ENCODE results near the gene MCM3AP. TPM values are rescaled to one million over a fixed set of nuclear protein-coding genes. Genes with fewer than 3 reads are reported as not detected.

MCM3AP gene
- polyA plus RNA-seq, 6 donors from 2014 or later: 16.3 to 57.9 (median 38.9) TPM

GRCh38 chr21:46299167-46299566, 13.8 kb upstream of the MCM3AP start:
- no peak for ATAC-seq (ENCODE audit: low read depth in 2 of 2)
- Mint-ChIP-seq H3K4me1 (peaks cover 15 to 23% (median 20%) of the 10 kb centered on the region in 3 donors), H3K27ac (no peak overlapping the region), H3K9me3 (peaks cover 0 to 2% (median 0%) of the 10 kb centered on the region in 7 donors), H3K4me3 (peak overlapping the region in 4 of 8 donors; percentile 33 to 82 (median 70)), H3K27me3 (no peaks in the 10 kb centered on the region), H3K36me3 (no peaks in the 10 kb centered on the region)
- DNase-seq: no peak

- no peaks in the 10 kb centered on the region for H3K36me3 Mint-ChIP-seq
- ATAC-seq (ENCODE audit: low read depth in 2 of 2) (peak; percentile 22), DNase-seq (no peak)
- H3K4me1 Mint-ChIP-seq: peaks cover 15 to 23% (median 20%) of the 10 kb centered on the region in 3 donors
- H3K9me3 Mint-ChIP-seq: peaks cover 0 to 2% (median 0%) of the 10 kb centered on the region in 7 donors
- H3K27me3 Mint-ChIP-seq: no peaks in the 10 kb centered on the region
- H3K4me3 Mint-ChIP-seq: peak overlapping the region; percentile 73 to 90 (median 79)
- peak overlapping the region in 4 of 6 donors; percentile 64 to 93 (median 86) for H3K27ac Mint-ChIP-seq
Observed at GRCh38 chr21:46297338-46298271, 12.2 kb upstream of the MCM3AP start.

- Mint-ChIP-seq H3K36me3 (no peaks in the 10 kb centered on the region), H3K4me1 (peaks cover 15 to 25% (median 20%) of the 10 kb centered on the region in 3 donors), H3K4me3 (peak overlapping the region in 7 of 8 donors; percentile 73 to 90 (median 79)), H3K27ac (peak overlapping the region in 4 of 6 donors; percentile 12 to 75 (median 58)), H3K9me3 (peaks cover 0 to 2% (median 0%) of the 10 kb centered on the region in 7 donors), H3K27me3 (no peaks in the 10 kb centered on the region)
- DNase-seq: no peak
- ATAC-seq (ENCODE audit: low read depth in 2 of 2): peak; percentile 95 to 97
Observed at GRCh38 chr21:46295996-46296752, 10.8 kb upstream of the MCM3AP start.

GRCh38 chr21:46295177-46295770, 9.9 kb upstream of the MCM3AP start:
- no peaks in the 10 kb centered on the region for H3K27me3 Mint-ChIP-seq
- DNase-seq: no peak
- H3K27ac Mint-ChIP-seq: peak overlapping the region in 1 of 6 donors; percentile 54
- H3K4me3 Mint-ChIP-seq: peak overlapping the region in 3 of 8 donors; percentile 19 to 77 (median 20)
- peaks cover 15 to 33% (median 20%) of the 10 kb centered on the region in 3 donors for H3K4me1 Mint-ChIP-seq
- H3K9me3 Mint-ChIP-seq: peaks cover 0 to 2% (median 0%) of the 10 kb centered on the region in 7 donors
- H3K36me3 Mint-ChIP-seq: no peaks in the 10 kb centered on the region
- no peak for ATAC-seq (ENCODE audit: low read depth in 2 of 2)

- H3K27ac Mint-ChIP-seq: no peak overlapping the region
- DNase-seq (no peak), ATAC-seq (ENCODE audit: low read depth in 2 of 2) (no peak)
- peaks cover 0 to 2% (median 0%) of the 10 kb centered on the region in 7 donors for H3K9me3 Mint-ChIP-seq
- peaks cover 17 to 38% (median 23%) of the 10 kb centered on the region in 3 donors for H3K4me1 Mint-ChIP-seq
- H3K4me3 Mint-ChIP-seq: peak overlapping the region in 2 of 8 donors; percentile 16 to 19
- no peaks in the 10 kb centered on the region for H3K36me3 Mint-ChIP-seq
- H3K27me3 Mint-ChIP-seq: no peaks in the 10 kb centered on the region
Observed at GRCh38 chr21:46294647-46295176, 9.3 kb upstream of the MCM3AP start.

- no peak for DNase-seq
- no peak for ATAC-seq (ENCODE audit: low read depth in 2 of 2)
Observed at GRCh38 chr21:46291561-46291960, 6.2 kb upstream of the MCM3AP start.

GRCh38 chr21:46289655-46290179, 4.3 kb upstream of the MCM3AP start:
- H3K4me3 Mint-ChIP-seq: peak overlapping the region in 4 of 8 donors; percentile 9 to 74 (median 42)
- H3K36me3 Mint-ChIP-seq: peaks cover 0 to 5% of the 10 kb centered on the region in 2 donors
- DNase-seq (no peak), ATAC-seq (ENCODE audit: low read depth in 2 of 2) (no peak)
- peaks cover 26 to 48% (median 29%) of the 10 kb centered on the region in 3 donors for H3K4me1 Mint-ChIP-seq
- H3K9me3 Mint-ChIP-seq: peaks cover 0 to 2% (median 0%) of the 10 kb centered on the region in 7 donors
- H3K27ac Mint-ChIP-seq: no peak overlapping the region
- no peaks in the 10 kb centered on the region for H3K27me3 Mint-ChIP-seq

More at GRCh38 chr21:46291561-46291960, 6.2 kb upstream of the MCM3AP start:
- Mint-ChIP-seq H3K4me1 (peaks cover 27 to 49% (median 31%) of the 10 kb centered on the region in 3 donors), H3K27me3 (no peaks in the 10 kb centered on the region), H3K4me3 (peak overlapping the region in 2 of 8 donors; percentile 15 to 25), H3K36me3 (peaks cover 0 to 4% of the 10 kb centered on the region in 2 donors), H3K9me3 (peaks cover 0 to 2% (median 0%) of the 10 kb centered on the region in 7 donors), H3K27ac (peak overlapping the region in 2 of 6 donors; percentile 56 to 70)

- peak overlapping the region in 5 of 8 donors; percentile 88 to 100 (median 96) for H3K4me3 Mint-ChIP-seq
- H3K4me1 Mint-ChIP-seq: peaks cover 33 to 64% (median 45%) of the 10 kb centered on the region in 3 donors
- H3K27me3 Mint-ChIP-seq: no peaks in the 10 kb centered on the region
Observed at GRCh38 chr21:46287541-46287940, 2.1 kb upstream of the MCM3AP start.

GRCh38 chr21:46286648-46287002, 1.2 kb upstream of the MCM3AP start:
- peak overlapping the region; percentile 88 to 100 (median 98) for H3K4me3 Mint-ChIP-seq
- H3K36me3 Mint-ChIP-seq: peaks cover 0 to 9% of the 10 kb centered on the region in 2 donors
- peaks cover 0 to 2% (median 0%) of the 10 kb centered on the region in 7 donors for H3K9me3 Mint-ChIP-seq
- ATAC-seq (ENCODE audit: low read depth in 2 of 2): no peak
- no peak for DNase-seq
- peaks cover 33 to 64% (median 45%) of the 10 kb centered on the region in 3 donors for H3K4me1 Mint-ChIP-seq
- peak overlapping the region; percentile 92 to 99 (median 98) for H3K27ac Mint-ChIP-seq
- H3K27me3 Mint-ChIP-seq: no peaks in the 10 kb centered on the region

More at GRCh38 chr21:46287541-46287940, 2.1 kb upstream of the MCM3AP start:
- peak overlapping the region in 2 of 6 donors; percentile 3 to 92 for H3K27ac Mint-ChIP-seq
- DNase-seq: no peak
- H3K36me3 Mint-ChIP-seq: peaks cover 0 to 9% of the 10 kb centered on the region in 2 donors
- H3K9me3 Mint-ChIP-seq: peaks cover 0 to 2% (median 0%) of the 10 kb centered on the region in 7 donors
- no peak for ATAC-seq (ENCODE audit: low read depth in 2 of 2)

- ATAC-seq (ENCODE audit: low read depth in 2 of 2) (peak; percentile 88 to 91), DNase-seq (peak; percentile 81)
- H3K36me3 Mint-ChIP-seq: peaks cover 0 to 9% of the 10 kb centered on the region in 2 donors
- H3K4me1 Mint-ChIP-seq: peaks cover 37 to 63% (median 45%) of the 10 kb centered on the region in 3 donors
- H3K27me3 Mint-ChIP-seq: no peaks in the 10 kb centered on the region
- H3K27ac Mint-ChIP-seq: peak within 1 kb of the TSS; percentile 92 to 99 (median 98)
- no peaks in the 10 kb centered on the region for H3K9me3 Mint-ChIP-seq
- H3K4me3 Mint-ChIP-seq: peak within 1 kb of the TSS; percentile 88 to 100 (median 98)
Observed at GRCh38 chr21:46285761-46286647, 593 bp upstream of the MCM3AP start, which contains the start of gene YBEY. Gene YBEY (plus strand): TSS chr21:46286342. CDS start chr21:46286914, 572 bp downstream.

- no peaks in the 10 kb centered on the region for H3K9me3 Mint-ChIP-seq
- H3K27ac Mint-ChIP-seq: peak overlapping the region in 1 of 6 donors; percentile 92
- H3K36me3 Mint-ChIP-seq: peaks cover 0 to 13% of the 10 kb centered on the region in 2 donors
- peaks cover 34 to 56% (median 46%) of the 10 kb centered on the region in 3 donors for H3K4me1 Mint-ChIP-seq
- DNase-seq: no peak
- H3K4me3 Mint-ChIP-seq: peak overlapping the region; percentile 80 to 100 (median 90)
- H3K27me3 Mint-ChIP-seq: no peaks in the 10 kb centered on the region
- ATAC-seq (ENCODE audit: low read depth in 2 of 2): no peak
Observed at GRCh38 chr21:46284733-46285132, 678 bp downstream of the MCM3AP start.
